Epithelial cell of proximal tubule (primary cell): ENCODE results near the gene LYSMD1. TPM values are rescaled to one million over a fixed set of nuclear protein-coding genes. Genes with fewer than 3 reads are reported as not detected.

Source experiments
- DNase-seq: peaks from one replicate; pipeline ENCODE4 v3.0.0-alpha.2; 2011; ENCODE audit warnings: low read depth
- H3K4me3 ChIP-seq: 2 replicates; pipeline ENCODE4 v1.5.1; 2011; ENCODE audit warnings: low read depth, mild to moderate bottlenecking, low read length
- CTCF ChIP-seq: conservative IDR thresholded peaks from 2 replicates; pipeline ENCODE4 v1.5.1; 2012; ENCODE audit warnings: low read depth, mild to moderate bottlenecking, low read length
- total RNA-seq: library from RNA; depleted of rRNA; stranded (reverse); fragments of >200 nt; gene quantifications from 2 replicates; pipeline ENCODE4 v1.2.3, GENCODE V29; 2015

LYSMD1 gene
- total RNA-seq, 1 donor from 2014 or later = 4.5 TPM

GRCh38 chr1:151137789-151138188 is 27.9 kb downstream of the LYSMD1 start:
- TF ChIP-seq CTCF = no peak
- H3K4me3 ChIP-seq = no peak overlapping the region
- no peak for DNase-seq

- no peak for DNase-seq
- TF ChIP-seq CTCF = no peak
- H3K4me3 ChIP-seq = no peak overlapping the region
Measured at GRCh38 chr1:151135433-151136385, 30.0 kb downstream of the LYSMD1 start.

GRCh38 chr1:151134991-151135390 is 30.7 kb downstream of the LYSMD1 start:
- DNase-seq = no peak
- no peak for TF ChIP-seq CTCF
- H3K4me3 ChIP-seq = no peak overlapping the region

- TF ChIP-seq CTCF = no peak
- no peak for DNase-seq
- H3K4me3 ChIP-seq = no peak overlapping the region
Measured at GRCh38 chr1:151134396-151134795, 31.3 kb downstream of the LYSMD1 start.

GRCh38 chr1:151133018-151133806 is 32.5 kb downstream of the LYSMD1 start:
- TF ChIP-seq CTCF = no peak
- no peak for DNase-seq
- H3K4me3 ChIP-seq = no peak overlapping the region

GRCh38 chr1:151132335-151133017 is 33.2 kb downstream of the LYSMD1 start:
- TF ChIP-seq CTCF = no peak
- no peak overlapping the region for H3K4me3 ChIP-seq
- no peak for DNase-seq
